OCI-LY1 (cell line): ENCODE results near the gene ZSWIM4.

Source experiments
- H2AFZ ChIP-seq: fragments of 200-600 bp; sonication (generic), shearing (Covaris generic); 2 replicates; pipeline ENCODE4 v1.6.0; 2014; ENCODE audit warnings: antibody characterized with exemption, mild to moderate bottlenecking, low read length
- H3F3A ChIP-seq: fragments of 200-600 bp; sonication (generic), shearing (Covaris generic); 2 replicates; pipeline ENCODE4 v1.6.0; 2014; ENCODE audit warnings: mild to moderate bottlenecking, antibody characterized with exemption, low read length, moderate library complexity; ENCODE audit not compliant: insufficient read depth
- H3K27ac ChIP-seq: fragments of 200-600 bp; sonication (generic); 2 replicates; pipeline ENCODE4 v1.5.1; 2014; ENCODE audit warnings: low read length, mixed run types, mild to moderate bottlenecking, low read depth; ENCODE audit not compliant: poor library complexity, severe bottlenecking
- H3K27me3 ChIP-seq: fragments of 200-600 bp; sonication (generic); 2 replicates; pipeline ENCODE4 v1.6.0; 2014; ENCODE audit warnings: antibody characterized with exemption, mild to moderate bottlenecking, low read length, moderate library complexity; ENCODE audit not compliant: insufficient read depth
- H3K36me3 ChIP-seq: fragments of 200-600 bp; sonication (generic); 2 replicates; pipeline ENCODE4 v1.6.1; 2014; ENCODE audit warnings: mild to moderate bottlenecking, antibody characterized with exemption, low read length, moderate library complexity, mixed read lengths; ENCODE audit not compliant: insufficient read depth
- H3K4me1 ChIP-seq: fragments of 200-600 bp; sonication (generic); 2 replicates; pipeline ENCODE4 v1.5.1; 2014; ENCODE audit warnings: mild to moderate bottlenecking, low read length, moderate library complexity; ENCODE audit not compliant: insufficient read depth, severe bottlenecking
- H3K4me2 ChIP-seq: fragments of 200-600 bp; sonication (generic), shearing (Covaris generic); 2 replicates; pipeline ENCODE4 v1.6.1; 2014; ENCODE audit warnings: low read length
- H3K4me3 ChIP-seq: fragments of 200-600 bp; sonication (generic); 2 replicates; pipeline ENCODE4 v1.5.1; 2014; ENCODE audit warnings: low read length, low read depth, mild to moderate bottlenecking, mixed read lengths; ENCODE audit not compliant: poor library complexity, severe bottlenecking
- H3K79me2 ChIP-seq: fragments of 200-600 bp; shearing (Covaris generic); 2 replicates; pipeline ENCODE4 v1.6.1; 2016; ENCODE audit warnings: mixed run types, low read length, mixed read lengths; ENCODE audit not compliant: insufficient read depth
- H3K9ac ChIP-seq: fragments of 200-600 bp; sonication (generic), shearing (Covaris generic); 2 replicates; pipeline ENCODE4 v1.6.1; 2014; ENCODE audit warnings: mild to moderate bottlenecking, low read length, mixed read lengths
- H3K9me2 ChIP-seq: fragments of 200-600 bp; sonication (generic), shearing (Covaris generic); 2 replicates; pipeline ENCODE4 v1.6.1; 2014; ENCODE audit warnings: low read depth, mild to moderate bottlenecking, low read length, mixed read lengths
- H3K9me3 ChIP-seq: fragments of 200-600 bp; shearing (Covaris generic); 2 replicates; pipeline ENCODE4 v1.6.1; 2014; ENCODE audit warnings: low read length, mixed read lengths
- H4K20me1 ChIP-seq: fragments of 200-600 bp; sonication (generic), shearing (Covaris generic); 2 replicates; pipeline ENCODE4 v1.6.0; 2016; ENCODE audit warnings: mild to moderate bottlenecking, low read length; ENCODE audit not compliant: insufficient read depth
- CTCF ChIP-seq: fragments of 200-600 bp; sonication (generic), shearing (Covaris generic); IDR thresholded peaks from 2 replicates; pipeline ENCODE4 v1.5.1; 2017; ENCODE audit warnings: mild to moderate bottlenecking, antibody characterized with exemption, low read length, moderate library complexity, mixed read lengths
- EZH2 ChIP-seq: fragments of 200-600 bp; sonication (generic), shearing (Covaris generic); IDR thresholded peaks from 2 replicates; pipeline ENCODE4 v1.8.0; 2017; ENCODE audit warnings: borderline replicate concordance, mixed run types, mild to moderate bottlenecking, antibody characterized with exemption, low read length, moderate library complexity, mixed read lengths

ZSWIM4 gene

DNA sequence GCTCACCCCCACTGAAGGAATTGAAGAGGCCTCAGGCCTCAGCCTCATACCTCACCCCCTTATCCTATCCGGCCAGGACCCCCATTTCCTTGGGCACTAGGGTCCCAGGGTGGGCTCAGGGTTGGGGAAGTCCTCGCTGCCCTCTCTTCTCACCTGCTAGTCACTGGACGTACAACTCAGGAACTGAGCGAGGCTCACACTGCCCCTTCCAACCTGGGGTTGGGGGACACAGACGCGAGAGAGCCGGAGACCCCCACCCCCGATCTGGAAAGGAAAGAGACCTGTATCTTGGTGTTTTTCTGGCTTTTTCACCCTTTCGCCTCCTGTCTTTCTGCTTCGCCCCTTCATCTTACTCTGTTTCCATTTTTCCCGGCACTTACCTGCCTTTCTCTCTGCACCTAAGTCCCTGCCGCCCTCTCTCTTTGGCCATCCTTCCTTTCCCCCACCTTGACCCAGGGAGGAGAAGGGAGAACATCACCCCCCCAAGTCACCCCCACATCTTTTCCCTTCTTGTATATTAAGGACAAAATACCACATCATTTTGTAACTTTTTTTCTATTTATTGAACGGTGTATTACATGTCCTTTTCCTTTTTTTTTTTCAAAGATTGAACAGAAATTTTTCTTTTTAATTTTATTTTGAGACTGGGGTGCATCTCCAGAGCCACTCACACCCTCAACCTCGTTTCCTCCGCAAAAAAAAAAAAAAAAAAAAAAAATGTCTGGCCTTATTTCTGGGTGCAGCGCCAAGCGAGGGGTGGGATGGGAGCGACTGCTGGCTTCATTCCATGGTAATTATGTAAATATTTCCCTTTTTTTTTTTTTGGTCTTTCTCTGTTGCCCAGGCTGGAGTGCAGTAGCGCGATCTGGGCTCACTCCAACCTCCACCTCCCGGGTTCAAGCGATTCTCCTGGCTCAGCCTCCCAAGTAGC is 36.6 kb downstream of the ZSWIM4 start:
- H3K27ac ChIP-seq: no peak overlapping the region
- no peaks in the 10 kb centered on the region for H3K79me2 ChIP-seq
- H3K4me3 ChIP-seq: no peak overlapping the region
- H3F3A ChIP-seq: no peaks in the 10 kb centered on the region
- no peaks in the 10 kb centered on the region for H4K20me1 ChIP-seq
- TF ChIP-seq CTCF (no peak), EZH2 (no peak)
- no peak overlapping the region for H3K9ac ChIP-seq
- no peaks in the 10 kb centered on the region for H3K9me3 ChIP-seq
- H3K36me3 ChIP-seq: no peaks in the 10 kb centered on the region
- no peaks in the 10 kb centered on the region for H3K27me3 ChIP-seq
- no peak overlapping the region for H3K4me2 ChIP-seq
- peaks cover 26% of the 10 kb centered on the region for H3K4me1 ChIP-seq
- no peaks in the 10 kb centered on the region for H3K9me2 ChIP-seq
- H2AFZ ChIP-seq: no peak overlapping the region

DNA sequence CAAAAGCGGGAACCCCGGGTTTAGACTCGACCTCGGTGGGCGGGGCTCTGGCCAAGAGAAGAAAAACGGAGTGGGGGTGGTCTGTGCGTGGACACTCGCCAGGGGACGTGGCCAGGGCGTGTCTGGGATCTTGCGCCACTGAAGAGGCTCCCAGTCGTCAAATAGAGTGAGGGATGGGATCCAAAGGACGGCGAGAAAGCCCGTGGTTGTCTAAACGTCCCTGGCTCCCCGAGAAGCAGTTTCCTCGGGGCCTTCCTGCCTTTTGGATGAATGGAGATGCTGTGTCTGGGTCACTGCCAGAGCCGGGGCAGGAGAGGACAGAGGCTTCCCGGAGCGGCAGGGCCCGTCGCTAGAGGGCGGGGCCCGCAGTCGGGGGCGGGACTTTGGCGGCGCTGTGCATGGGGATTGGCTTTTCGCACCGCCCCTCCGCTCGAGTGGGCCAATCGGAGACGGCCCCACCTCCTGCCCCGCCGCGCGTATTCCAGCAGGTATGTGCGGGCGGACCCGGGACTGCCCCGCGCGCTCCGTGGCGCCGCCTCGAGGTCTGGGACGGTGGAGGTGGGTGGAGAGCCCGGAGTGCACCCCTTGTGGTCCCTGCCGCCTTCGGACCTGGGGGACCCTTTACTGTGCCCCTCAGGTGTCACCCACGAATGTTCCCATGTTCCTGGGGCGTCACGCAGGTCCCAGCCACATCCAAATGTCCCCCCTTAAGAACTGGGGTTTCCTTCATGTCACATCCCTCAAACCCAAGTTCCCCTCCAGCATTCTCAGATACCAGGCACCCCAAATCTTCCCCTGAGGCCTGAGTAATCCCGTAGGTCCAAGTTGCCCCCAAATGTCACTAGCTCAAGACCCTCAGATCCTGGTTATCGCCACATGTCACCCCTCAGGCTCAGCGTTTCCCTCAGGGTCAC is 38.3 kb downstream of the ZSWIM4 start:
- Histone ChIP-seq H3K9ac (peak overlapping the region; percentile 78), H3F3A (no peaks in the 10 kb centered on the region), H3K4me1 (peaks cover 39% of the 10 kb centered on the region), H3K79me2 (no peaks in the 10 kb centered on the region), H3K9me2 (no peaks in the 10 kb centered on the region), H3K27me3 (no peaks in the 10 kb centered on the region), H3K4me2 (peak overlapping the region; percentile 99), H3K4me3 (peak overlapping the region; percentile 72), H2AFZ (peak overlapping the region; percentile 96), H4K20me1 (no peaks in the 10 kb centered on the region), H3K36me3 (no peaks in the 10 kb centered on the region), H3K9me3 (no peaks in the 10 kb centered on the region), H3K27ac (no peak overlapping the region)
- TF ChIP-seq EZH2 (no peak), CTCF (peak; percentile 69)

- peaks cover 48% of the 10 kb centered on the region for H3K4me1 ChIP-seq
- H3K27ac ChIP-seq: no peak overlapping the region
- H3K27me3 ChIP-seq: no peaks in the 10 kb centered on the region
- H4K20me1 ChIP-seq: no peaks in the 10 kb centered on the region
- no peaks in the 10 kb centered on the region for H3K79me2 ChIP-seq
- H3K4me3 ChIP-seq: peak overlapping the region; percentile 72
- TF ChIP-seq CTCF: no peak
- no peaks in the 10 kb centered on the region for H3K9me3 ChIP-seq
- H3K4me2 ChIP-seq: peak overlapping the region; percentile 99
- no peak overlapping the region for H2AFZ ChIP-seq
- H3K9ac ChIP-seq: peak overlapping the region; percentile 44; the same call in 1 of the 2 replicates
- H3K36me3 ChIP-seq: no peaks in the 10 kb centered on the region
- H3K9me2 ChIP-seq: no peaks in the 10 kb centered on the region
- H3F3A ChIP-seq: no peaks in the 10 kb centered on the region
Observed at GRCh38 chr19:13834244-13835069, 39.2 kb downstream of the ZSWIM4 start.
